GM21528 (cell line): ENCODE data around the gene ADORA2B.

Source experiments
- ATAC-seq: cut with Tn5 transposase; IDR thresholded peaks from one replicate; pipeline ENCODE4 v1.9.1; 2021; ENCODE audit warnings: mild to moderate bottlenecking, moderate library complexity; ENCODE audit not compliant: unreplicated experiment, low FRiP score

Gene ADORA2B

DNA sequence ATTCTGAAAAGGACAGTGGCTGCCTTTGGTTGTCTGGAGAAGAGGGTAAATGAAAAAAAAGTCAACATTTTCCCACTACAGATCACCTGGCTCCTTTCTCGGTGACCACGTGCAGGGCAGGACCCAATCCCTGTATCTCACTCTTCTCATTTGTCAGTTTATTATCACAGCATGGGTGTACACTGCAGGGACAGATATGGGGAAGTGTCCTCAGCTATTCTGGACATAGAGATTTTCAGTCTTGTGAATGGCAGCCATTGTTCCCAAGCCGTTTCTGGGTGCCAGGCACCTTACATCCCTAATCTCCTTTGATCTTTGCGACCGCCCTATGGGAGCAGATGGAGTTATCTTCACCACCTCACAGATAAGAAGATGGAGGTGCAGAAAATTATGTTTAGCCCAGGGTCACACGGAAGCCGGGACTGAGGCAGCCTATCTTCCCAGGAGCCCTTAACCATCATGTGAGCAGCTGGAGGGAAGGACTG, 7.2 kb downstream of the ADORA2B start:
- ATAC-seq, result no peak

DNA sequence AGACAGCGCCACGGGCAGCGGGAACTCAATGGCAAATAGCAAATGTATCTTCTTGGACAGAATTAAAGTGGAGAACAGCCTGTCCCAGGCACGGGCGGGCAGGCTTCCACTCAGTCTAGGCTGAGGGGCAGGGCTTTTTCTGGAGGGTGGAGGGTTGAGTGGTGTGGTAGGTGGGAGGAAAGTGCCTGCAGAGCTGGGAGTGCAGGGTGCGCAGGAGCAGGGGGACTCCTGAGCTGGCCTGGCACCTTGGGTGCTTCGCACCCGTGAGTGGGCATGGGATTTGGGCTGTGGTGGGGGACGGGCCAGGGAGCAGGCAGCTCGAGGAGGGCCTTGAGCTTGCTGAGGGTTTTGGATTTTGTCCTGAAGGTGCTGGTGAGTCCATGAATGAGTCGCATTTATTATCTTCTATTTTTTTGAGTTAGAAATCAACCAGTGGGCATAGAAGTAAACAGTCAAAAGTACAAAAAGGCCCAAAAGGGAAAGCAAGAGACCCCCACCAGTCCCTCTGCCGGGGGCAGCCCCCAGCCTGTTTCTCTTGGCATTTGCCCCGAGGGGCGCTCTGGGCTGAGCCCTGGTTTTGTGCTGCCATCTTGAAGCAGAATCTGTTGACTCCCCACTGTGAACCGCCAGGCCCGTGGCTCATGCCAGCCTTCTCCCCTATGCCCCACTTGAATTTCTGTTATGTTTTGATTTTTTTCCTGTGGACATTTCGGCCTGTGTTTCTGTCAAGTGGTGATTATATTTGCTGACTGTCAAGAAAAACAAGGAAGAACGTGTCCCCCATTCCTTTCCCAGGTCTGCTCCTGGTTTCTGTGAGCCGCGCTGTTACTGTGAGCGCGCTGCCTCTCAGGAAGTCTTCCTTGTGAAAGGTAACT, 8.2 kb downstream of the ADORA2B start:
- ATAC-seq, result no peak

- no peak for ATAC-seq
These were observed 9.3 kb downstream of the ADORA2B start for GRCh38 chr17:15954222-15954621.

- ATAC-seq, result no peak
These were observed 11.0 kb downstream of the ADORA2B start for GRCh38 chr17:15955793-15956541.

- no peak for ATAC-seq
These were observed 12.3 kb downstream of the ADORA2B start for GRCh38 chr17:15957206-15957605.

GRCh38 chr17:15957608-15958307, 12.8 kb downstream of the ADORA2B start:
- no peak for ATAC-seq

DNA sequence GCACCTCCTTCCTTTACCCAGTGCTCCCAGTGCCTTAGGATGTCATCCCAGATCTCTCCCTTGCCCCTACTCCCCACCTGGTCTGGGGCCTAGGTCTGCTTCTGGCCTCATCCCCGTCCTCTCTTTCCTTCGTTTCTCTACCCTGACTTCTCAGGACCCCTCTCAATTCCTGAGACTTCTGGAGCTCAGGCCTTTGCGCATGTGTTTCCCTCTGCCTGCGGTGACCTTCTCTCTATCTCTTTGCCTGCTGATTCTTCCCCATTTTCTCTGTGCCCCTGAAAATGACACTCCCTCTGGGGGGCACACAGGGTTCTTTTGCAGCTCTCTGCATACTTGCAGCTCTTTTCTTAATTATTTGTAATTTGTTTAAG, 13.5 kb downstream of the ADORA2B start:
- ATAC-seq, result no peak

GRCh38 chr17:15963670-15964110, 18.8 kb downstream of the ADORA2B start:
- ATAC-seq, result no peak

GRCh38 chr17:15965528-15965927, 20.6 kb downstream of the ADORA2B start:
- ATAC-seq, result no peak

- no peak for ATAC-seq
These were observed 21.4 kb downstream of the ADORA2B start for GRCh38 chr17:15966183-15966878.

DNA sequence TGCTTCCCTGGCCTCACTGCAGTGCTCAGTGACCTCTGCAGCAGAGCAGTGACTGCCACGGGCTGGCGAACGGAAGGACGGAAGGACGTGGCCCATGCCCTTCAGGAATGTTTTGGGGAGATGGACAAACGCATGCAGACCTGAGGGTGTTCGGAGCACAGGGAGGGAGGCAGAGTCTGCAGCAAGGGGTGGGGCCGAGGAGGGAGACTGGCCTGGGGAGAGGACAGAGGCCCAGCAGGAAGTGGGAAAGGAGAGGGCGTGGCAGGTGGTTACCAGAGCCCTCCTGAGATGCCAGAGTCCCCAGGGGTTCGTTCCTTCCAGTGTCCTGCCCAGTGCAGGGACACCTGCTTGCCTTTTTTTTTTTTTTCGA, 21.9 kb downstream of the ADORA2B start:
- no peak for ATAC-seq

DNA sequence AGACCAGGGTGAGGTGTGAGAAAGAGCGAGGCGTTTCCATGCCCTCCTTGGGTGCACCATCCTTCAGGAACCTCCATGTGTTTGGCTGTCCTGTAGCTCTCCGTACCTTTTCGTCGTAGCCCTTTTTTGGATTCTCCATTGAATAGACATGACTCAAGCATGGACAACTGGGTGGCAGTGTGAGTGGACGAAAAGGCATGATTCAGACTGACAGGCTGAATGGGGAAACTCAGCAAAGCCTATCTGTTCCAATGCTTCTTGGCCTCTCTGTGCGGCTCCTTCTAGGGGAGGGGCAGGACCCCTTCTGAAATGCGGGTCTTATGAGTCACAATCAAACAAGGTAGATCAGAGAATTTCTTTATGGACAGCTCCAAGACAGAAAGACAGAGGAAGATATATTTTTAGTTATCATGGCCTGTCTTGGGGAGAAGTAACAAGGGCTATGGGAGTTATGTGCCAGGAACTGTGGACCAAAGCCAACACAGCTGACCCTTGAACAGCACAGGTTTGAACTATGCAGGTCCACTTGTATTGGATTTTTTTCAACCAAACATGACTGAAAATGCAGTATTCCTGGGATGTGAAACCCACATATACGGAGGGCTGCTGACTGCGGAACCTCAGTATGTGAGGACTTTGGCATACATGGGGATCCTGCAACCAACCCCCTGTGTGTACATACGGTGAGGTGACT, 22.9 kb downstream of the ADORA2B start:
- no peak for ATAC-seq

- ATAC-seq, result no peak
These were observed 24.5 kb downstream of the ADORA2B start for GRCh38 chr17:15969463-15969862.

GRCh38 chr17:15970500-15970899, 25.6 kb downstream of the ADORA2B start:
- ATAC-seq, result no peak

- ATAC-seq, result no peak
These were observed 26.3 kb downstream of the ADORA2B start for GRCh38 chr17:15971098-15971678.

DNA sequence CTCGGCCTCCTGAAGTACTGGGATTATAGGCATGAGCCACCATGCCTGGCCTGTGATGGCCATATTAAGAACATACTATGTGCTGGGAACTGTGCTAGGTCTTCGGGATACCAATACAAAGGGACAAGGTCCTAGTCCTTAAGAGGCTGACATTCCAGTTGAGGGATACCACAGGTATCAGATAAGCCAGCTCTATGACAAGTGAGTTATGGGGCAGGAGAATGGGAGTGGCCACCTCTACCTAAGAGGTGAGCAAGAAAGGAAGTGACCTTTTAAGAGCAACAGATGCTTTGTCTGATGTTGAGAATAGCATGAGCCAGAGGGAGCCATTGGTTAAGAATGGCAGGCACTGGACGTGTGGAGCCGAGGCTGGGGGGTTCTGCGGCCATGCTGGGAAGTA, 27.0 kb downstream of the ADORA2B start:
- no peak for ATAC-seq

DNA sequence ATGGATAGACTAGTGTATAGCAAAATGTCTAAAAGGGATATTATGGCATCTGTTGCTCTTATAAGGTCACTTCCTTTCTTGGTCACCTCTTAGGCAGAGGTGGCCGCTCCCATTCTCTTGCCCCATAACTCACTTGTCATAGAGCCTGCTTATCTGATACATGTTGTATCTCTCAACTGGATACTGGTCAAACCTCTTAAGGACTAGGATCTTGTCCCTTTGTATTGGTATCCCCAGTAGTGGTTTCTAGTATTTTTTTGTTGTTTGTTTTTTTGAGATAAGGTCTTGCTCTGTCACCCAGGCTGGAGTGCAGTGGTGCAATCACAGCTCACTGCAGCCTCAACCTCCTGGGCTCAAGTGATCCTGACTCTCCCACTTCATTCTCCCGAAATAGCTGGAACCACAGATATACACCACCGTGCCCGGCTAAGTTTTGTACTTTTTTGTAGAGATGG, 27.6 kb downstream of the ADORA2B start:
- ATAC-seq, result no peak

GRCh38 chr17:15973016-15973415, 28.1 kb downstream of the ADORA2B start:
- no peak for ATAC-seq

GRCh38 chr17:15973834-15974233, 28.9 kb downstream of the ADORA2B start:
- no peak for ATAC-seq
